HG03103 (cell line): ENCODE results near the gene LITAF.
A peak's percentile ranks its signal among the peaks of the same experiment; 100 is the strongest.
"Not testable (repeated sequence)": the region's sequence is repeated elsewhere in the genome, so short reads cannot be mapped to it uniquely, and the experiment has no call there.

Experiments
- ATAC-seq: cut with Tn5 transposase; IDR thresholded peaks from one replicate; pipeline ENCODE4 v1.9.1; 2021; ENCODE audit warnings: low read depth; ENCODE audit not compliant: unreplicated experiment

LITAF gene

DNA sequence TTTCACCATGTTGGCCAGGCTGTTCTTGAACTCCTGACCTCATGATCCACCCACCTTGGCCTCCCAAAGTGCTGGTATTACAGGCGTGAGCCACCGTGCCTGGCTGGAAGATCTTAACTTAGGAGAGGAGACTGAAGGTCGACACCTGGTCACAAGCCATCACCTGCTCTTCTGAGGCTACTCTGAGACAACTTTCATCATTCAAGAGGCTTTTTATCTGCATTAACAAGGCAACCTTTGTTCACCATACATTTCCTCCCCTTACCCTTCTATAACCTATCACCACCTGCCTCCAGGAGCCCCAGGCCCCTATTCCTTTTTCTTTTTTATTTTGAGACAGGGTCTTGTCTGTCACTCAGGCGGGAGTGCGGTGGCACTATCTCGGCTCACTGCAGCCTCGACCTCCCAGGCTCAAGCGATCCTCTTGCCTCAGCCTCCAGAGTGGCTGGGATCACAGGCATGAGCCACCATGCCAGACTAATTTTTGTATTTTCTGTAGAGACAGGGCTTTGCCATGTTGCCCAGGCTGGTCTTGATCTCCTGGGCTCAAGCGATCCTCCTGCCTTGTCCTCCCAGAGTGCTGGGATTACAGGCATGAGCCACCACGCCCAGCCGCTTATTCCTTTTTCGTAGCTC, 6.2 kb downstream of the LITAF start:
- ATAC-seq: no peak

DNA sequence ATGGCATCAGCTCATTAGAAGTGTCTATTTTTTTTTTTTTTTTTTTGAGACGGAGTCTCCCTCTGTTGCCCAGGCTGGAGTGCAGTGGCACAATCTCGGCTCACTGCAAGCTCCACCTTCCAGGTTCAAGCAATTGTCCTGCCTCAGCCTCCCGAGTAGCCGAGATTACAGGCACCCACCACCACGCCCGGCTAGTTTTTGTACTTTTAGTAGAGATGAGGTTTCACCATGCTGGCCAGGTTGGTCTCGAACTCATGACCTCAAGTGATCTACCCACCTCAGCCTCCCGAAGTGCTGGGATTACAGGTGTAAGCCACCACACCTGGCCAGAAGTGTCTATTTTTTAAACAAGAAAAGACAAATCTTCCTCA, 9.4 kb downstream of the LITAF start:
- ATAC-seq: not testable (repeated sequence)

DNA sequence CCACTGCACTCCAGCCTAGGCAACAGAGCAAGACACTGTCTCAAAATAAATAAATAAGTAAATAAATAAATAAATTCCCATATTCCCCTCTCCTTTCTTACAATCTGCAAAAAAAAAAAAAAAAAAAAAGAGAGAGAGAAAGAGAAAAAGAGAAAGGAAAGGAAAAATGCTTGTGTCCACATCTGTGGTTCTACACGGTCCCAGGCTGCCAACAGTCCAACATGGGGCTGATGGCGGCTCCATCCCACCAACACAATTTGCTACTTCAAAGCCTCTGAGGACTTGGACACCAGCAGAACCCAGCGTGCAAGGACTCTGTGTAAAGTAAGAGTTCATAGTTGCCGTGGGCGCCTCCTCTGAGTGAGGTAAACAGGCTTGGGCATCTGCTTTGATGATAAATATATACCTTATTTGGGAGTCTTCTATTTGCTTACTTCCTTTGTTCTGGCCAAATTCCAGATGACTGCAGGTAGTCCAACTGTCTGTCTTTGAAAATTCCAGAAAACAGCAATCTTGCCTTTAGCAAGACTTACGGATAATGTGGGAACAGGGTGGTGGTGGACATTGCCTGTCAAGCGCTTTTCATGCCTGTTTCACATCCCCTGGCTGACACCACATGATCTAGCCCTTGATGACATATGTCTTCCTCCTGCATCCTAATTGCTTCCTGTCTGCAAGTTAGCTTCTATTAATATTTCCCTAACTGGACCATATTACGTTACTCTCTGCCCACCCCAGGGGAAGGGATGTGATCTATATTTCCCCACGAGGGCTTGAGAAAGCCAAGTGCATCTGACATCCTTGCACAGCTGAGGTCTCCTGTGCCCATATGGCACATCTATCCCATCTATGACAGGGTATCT, 10.1 kb downstream of the LITAF start:
- ATAC-seq: peak; percentile 52

DNA sequence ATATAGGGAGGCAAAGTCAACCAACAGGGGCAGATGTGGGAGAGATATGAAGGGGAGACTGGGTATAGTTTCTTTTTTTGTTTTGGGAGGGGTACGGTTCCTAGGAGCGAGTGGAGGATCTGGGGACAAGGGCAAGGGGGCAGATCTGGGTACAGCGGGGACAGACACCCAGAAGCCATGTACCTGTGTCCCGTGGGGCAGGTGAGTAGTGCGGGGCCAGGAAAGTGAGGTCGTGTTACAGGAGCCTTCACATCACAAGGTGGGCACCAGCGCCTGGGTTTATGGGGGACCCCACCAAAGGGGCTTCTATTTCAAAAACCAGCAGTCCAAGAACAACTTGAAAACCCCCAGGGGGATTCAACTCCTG, 11.5 kb downstream of the LITAF start:
- no peak for ATAC-seq

DNA sequence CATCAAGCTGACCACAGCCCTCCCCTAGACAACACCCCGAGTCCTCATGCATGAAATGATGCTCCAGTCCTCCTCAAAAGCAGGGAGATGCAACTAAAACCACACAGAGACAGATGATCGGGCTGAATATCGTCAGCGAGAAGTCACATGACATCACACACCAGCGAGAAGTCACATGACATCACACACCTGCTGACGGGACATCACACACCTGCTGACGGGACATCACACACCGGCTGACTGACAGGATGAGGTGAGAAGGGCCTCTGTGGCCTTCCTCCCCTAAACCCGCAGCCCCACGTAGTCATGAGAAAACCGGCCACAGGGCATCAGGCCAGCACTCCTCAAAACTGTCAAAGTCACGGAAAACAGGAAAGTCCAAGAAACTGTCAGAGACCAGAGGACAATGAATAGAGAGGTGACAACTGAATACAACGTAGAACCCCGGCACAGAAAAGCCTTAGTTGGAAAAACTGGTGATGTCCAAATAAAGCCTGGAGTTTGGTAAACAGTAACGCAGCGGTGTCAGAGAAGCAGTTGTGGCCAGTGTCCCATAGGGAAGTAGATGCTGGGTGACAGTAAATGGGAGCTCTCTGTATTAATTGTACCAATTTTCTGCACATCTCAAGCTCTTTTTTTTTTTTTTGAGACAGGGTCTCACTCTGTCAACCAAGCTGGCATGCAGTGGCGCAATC, 14.3 kb downstream of the LITAF start:
- no peak for ATAC-seq

DNA sequence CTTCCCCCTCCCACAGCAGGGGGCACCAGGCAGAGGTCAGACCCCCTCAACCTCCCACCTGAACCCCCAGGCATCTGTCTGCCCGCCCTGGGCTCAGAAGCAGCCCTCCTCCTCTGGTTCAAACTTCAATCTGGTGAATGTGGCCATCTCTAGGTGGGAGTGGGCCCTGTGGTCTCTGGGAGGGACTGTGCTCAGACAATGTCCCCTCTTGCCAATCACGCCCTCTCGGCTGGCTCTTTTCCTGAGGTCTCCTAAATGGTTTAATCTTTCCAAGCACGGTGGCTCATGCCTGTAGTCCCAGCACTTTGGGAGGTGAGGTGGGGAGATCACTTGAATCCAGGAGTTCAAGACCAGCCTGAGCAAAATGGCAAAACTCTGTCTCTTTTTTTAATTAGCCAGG, 15.2 kb downstream of the LITAF start:
- no peak for ATAC-seq

DNA sequence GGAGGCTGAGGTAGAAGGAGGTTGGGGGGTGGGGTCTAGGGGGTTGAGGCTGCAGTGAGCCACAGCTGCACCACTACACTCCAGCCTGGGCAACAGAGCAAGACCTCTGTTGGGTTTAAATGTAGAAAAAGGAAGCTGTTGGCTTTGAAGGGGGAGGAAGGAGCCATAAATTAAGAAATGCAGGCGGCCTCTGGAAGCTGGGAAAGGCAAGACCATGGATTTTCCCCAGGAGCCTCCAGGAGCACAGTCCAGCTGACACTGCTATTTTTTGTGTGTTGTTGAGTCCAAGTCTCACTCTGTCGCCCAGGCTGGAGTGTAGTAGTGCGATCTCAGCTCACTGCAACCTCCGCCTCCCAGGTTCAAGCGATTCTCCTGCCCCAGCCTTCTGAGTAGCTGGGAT, 15.9 kb downstream of the LITAF start:
- ATAC-seq: no peak

DNA sequence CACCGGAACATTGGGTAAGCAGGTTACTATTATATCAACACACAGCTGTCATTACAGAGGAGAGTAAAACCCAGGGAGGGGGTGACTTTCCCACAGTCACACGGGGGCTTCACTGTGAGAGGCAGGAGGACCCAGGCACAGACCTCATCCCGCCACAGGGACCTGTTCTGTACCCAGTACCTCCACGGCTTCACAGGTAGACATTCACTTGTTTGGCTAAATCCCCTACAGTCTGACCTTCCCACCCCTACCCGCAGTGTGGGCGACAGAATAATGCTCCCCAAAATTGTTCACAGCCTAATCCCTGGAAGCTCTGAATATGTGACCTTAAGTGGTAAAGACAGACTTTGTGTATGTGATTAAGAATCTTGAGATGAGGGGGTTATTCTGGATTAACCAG, 16.5 kb downstream of the LITAF start:
- no peak for ATAC-seq

DNA sequence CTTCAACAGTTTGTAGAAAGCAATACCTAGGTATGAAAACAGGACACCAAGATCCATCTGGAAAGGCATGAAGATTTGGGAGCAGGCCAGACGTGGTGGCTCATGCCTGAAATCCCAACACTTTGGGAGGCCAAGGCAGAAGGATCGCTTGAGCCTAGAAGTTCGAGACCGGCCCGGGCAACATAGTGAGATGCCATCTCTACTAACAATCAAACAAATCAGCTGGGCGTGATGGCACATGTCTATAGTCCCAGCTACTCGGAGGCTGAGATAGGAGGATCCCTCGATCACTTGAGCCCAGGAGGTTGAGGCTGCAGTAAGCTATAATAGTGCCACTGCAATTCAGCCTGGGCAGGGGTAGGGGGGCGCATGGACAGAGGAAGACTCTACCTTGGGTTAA, 20.3 kb downstream of the LITAF start:
- ATAC-seq: no peak

DNA sequence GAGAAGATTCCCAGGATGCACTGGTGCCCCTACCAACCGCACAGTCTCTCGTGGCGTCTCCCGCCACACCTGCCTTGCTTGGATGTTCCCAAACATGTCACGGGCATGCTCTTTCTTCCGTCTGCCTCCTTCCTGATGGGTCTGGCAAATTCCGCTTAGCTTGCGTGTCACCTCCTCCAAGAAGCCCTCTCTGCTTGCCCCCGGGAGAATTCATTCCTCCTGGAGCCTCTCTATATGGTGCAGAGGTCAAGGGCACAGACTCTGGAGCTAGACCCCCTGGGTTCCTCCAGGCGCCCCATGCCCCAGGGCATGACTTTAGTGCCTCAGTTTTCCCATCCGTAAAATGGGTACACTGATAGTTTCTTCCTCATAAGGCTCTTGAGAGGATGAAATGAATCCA, 21.1 kb downstream of the LITAF start:
- ATAC-seq: no peak

DNA sequence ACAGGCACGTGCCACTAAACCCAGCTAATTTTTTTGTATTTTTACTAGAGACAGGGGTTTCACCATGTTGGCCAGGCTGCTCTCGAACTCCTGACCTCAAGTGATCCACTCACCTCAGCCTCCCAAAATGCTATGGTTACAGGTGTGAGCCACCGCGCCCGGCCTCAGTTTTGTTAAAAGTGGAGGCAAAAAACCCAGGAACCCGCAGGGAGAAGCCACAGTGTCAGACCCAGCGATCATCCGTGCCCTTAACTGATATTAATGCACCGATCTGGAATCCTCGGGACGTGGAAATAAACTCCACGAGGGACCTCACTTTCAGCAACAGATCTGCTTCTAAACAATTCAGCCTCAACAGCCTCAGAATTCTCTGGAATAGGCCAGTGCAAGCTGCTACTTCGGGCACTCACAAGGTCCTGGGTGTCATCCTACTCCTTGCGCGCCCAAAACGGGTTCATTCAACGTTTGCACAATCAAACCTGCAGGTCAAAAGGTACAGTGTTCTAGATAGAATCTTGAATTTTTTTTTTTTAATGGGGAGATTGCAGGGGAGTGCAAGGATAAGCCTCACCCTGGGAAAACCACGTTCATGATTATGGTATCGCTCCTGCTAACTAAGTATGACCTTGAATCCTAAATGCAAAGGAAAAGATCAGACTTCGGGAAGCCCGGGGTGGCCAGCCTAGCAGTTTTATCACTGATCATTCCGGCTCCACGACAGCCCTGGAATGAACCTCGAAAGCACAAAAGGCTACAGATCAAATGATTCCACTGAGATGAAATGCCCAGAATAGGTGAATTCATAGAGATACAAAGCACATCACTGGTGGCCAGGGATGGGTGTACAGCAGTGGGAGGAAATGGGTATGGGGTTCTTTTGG, 22.4 kb downstream of the LITAF start:
- no peak for ATAC-seq

DNA sequence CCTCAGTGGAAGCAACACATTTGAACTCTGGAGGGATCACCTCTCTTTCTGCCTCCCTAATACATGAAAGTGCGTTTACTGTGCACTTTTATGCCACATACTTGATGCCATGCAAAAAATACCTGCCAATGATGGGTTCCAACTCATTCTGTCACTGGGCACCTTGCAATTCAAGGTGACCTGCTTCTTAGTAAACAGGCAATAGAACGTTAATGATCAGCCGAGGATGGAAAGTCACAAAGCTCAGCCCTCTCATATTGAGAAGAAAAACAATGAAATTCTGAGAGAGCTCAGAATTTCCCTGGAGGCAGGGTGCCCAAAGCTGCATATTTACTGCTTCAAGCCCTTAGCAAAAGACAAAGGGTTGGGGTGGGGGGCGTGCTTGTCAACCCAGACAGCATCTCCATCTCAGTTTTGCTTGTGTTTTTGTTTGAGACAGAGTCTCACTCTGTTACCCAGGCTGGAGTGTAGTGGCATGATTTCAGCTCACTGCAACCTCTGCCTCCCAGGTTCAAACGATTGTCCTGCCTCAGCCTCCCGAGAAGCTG, 23.2 kb downstream of the LITAF start:
- no peak for ATAC-seq

DNA sequence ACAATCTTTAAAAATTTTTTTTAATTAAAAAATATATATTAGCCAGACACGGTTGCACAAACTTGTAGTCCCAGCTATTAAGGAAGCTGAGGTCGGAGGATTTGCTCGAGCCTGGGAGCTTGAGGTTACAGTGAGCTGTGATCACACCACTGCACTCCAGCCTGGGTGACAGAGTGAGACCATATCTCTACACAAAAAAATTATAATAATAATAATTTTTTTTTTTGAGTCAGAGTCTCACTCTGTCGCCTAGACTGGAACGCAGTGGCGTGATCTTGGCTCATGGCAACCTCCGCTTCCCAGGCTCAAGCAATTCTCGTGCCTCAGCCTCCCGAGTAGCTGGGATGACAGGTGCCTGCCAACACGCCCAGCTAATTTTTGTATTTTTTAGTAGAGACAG, 23.8 kb downstream of the LITAF start:
- ATAC-seq: no peak

DNA sequence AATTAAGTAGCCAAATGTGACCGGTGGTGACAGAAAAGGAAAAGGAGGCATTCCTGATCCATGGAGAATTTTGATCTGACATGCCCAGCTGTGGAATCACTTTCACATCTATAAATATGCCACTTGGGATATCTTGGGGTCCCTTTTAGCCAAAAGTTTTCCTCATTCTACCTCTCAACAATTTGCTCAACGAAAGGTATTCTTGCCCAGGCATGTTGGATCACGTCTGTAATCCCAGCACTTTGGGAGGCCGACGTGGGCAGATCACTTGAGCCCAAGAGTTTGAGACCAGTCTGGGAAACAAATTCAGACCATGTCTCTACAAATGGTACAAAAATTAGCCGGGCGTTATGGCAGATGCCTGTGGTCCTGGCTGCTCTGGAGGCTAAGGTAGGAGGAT, 24.3 kb downstream of the LITAF start:
- no peak for ATAC-seq

DNA sequence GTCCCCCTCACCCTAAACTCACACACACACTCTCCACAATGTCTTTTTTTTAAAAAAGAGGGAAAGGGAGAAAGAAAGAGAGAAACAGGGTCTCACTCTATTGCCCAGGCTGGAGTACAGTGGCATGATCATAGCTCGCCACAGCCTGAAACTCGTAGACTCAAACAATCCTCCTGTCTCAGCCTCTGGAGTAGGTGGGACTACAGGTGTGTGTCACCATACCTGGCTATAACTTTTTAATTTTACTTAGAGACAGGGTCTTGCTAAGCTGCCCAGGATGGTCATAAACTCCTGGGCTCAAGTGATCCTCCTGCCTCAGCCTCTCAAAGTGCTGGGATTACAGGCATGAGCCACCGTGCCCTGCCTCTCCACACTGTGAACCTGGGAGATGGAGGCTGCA, 24.9 kb downstream of the LITAF start:
- ATAC-seq: no peak

DNA sequence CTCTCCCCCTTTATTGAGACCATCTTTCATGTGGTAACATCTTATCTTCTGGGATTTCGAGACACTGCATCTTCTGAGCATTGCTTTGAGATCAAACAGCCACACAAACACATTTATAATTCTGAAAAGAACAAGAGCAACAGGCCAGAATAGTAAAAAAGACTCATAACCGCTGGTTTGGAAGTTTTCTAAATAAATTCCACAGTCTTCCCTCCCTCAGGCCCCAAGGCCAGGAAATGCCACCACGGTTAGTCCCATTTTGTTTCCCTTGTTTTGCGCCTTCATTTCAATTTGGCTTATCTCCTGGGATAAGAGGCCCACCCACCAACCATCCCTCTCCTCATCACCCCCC, 25.3 kb downstream of the LITAF start:
- no peak for ATAC-seq

DNA sequence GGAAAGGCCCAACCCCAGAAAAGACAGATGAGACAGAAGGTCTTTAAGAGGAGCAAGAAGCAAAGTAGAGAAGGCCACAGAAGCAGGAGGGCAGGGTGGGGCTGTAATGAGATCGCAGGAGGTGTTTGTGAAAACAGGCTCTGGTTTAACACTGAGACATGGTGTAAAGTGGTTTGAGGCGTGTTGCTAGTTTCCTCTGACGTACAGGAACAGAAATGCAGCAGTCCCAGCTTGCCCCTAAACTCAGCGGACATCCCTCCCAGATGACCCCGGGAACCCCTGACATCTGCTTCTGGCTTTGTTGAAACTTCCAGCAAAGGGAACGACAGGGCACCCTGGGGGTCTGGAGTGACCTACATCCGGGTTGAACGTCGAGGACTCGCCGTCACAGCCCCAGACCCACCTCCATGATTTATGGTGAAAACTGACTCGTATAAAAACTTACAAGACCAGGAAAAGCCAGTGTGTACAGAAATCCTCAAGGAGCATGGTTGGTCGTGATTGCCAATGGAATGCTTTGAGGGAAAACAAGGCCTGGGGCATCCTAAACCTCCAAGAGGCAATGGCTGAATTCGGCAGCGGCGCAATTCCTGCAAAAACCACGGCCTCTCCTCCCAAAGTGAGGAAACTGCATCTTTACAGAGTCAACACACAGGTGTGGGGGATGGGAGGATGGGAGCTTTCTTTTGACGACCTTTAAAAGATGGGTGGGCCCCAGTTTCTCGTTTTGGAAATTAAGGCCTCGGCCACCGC, 25.8 kb downstream of the LITAF start:
- ATAC-seq: no peak

DNA sequence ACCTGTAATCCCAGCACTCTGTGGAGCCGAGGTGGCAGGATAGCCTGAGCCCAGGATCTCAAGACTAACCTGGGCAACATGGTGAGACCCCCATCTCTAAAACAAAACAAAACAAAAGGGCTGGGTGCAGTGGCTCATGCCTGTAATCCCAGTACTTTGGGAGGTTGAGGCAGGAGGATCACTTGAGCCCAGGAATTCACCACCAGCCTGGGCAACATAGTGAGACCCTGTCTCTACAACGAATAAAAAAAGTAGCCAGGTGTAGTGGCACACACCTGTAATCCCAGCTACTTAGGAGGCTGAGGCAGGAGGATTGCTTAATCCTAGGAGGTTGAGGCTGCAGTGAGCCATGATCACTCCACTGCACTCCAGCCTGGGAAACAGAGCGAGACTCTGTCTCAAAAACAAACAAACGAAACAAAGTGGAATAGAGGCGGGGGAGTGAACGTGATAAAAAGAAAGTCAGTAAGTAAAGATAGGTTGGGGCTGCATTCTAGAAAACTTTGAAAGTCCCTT, 28.4 kb downstream of the LITAF start:
- not testable (repeated sequence) for ATAC-seq

DNA sequence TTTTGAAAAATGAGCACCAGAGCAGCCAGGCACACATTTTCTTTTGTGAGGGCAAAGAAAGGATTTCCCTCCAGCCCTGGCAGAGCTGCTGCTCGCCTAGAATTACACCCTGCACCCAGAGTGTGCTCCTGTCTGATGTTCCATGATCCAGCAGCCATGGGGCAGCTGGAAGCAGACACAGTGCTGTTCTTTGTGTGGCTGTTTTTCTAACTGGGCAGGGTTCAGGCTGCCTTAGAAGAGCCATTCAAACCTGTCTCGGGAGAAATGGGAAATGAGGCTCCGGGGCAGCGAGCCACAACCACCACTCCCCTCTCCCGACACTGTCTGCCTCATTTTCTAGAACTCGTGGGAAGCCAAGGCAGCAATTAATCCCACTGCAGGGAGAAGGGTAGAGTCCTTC, 28.9 kb downstream of the LITAF start:
- no peak for ATAC-seq
